G401.6 (cell line): ENCODE data around the gene ARHGAP33.
A peak's percentile ranks its signal among the peaks of the same experiment; 100 is the strongest.

Experiments
- FAIRE-seq: peaks from 2 replicates; lab custom pipeline; 2012; peaks lifted over from hg19 to GRCh38; lab: Jason Lieb, UNC

Gene ARHGAP33

GRCh38 chr19:35740423-35741202, 34.8 kb upstream of the ARHGAP33 start:
- FAIRE-seq, result peak; percentile 96

GRCh38 chr19:35741203-35741515, 34.2 kb upstream of the ARHGAP33 start:
- FAIRE-seq, result no peak

- no peak for FAIRE-seq
These were observed 33.1 kb upstream of the ARHGAP33 start, which contains the start of gene IGFLR1 for GRCh38 chr19:35742121-35742724. TSS of gene IGFLR1 (minus strand) at chr19:35742452. CDS start at chr19:35741180, 1,272 bp downstream.

- no peak for FAIRE-seq
These were observed 31.5 kb upstream of the ARHGAP33 start for GRCh38 chr19:35743640-35744429.

- peak; percentile 95 for FAIRE-seq
These were observed 30.7 kb upstream of the ARHGAP33 start for GRCh38 chr19:35744430-35745327.

- peak; percentile 98 for FAIRE-seq
These were observed 29.9 kb upstream of the ARHGAP33 start, which contains the start of the genes PSENEN and U2AF1L4 for GRCh38 chr19:35745328-35746086. TSS of gene PSENEN (plus strand) at chr19:35745651. CDS start at chr19:35745931, 280 bp downstream. TSS of gene U2AF1L4 (minus strand) at chr19:35745418. CDS start at chr19:35745391, 27 bp downstream.

- no peak for FAIRE-seq
These were observed 29.3 kb upstream of the ARHGAP33 start for GRCh38 chr19:35746087-35746462.

- FAIRE-seq, result no peak
These were observed 28.8 kb upstream of the ARHGAP33 start for GRCh38 chr19:35746531-35746930.

- FAIRE-seq, result peak; percentile 98
These were observed 27.0 kb upstream of the ARHGAP33 start, which contains the start of gene LIN37 for GRCh38 chr19:35748106-35749020. TSS of gene LIN37 (plus strand) at chr19:35748576. CDS start at chr19:35748725, 149 bp downstream.

GRCh38 chr19:35750167-35750566, 25.2 kb upstream of the ARHGAP33 start:
- no peak for FAIRE-seq

GRCh38 chr19:35751839-35752745, 23.3 kb upstream of the ARHGAP33 start:
- FAIRE-seq, result no peak

GRCh38 chr19:35752746-35753350, 22.5 kb upstream of the ARHGAP33 start:
- FAIRE-seq, result no peak

GRCh38 chr19:35753634-35754369, 21.6 kb upstream of the ARHGAP33 start:
- FAIRE-seq, result no peak

- no peak for FAIRE-seq
These were observed 20.8 kb upstream of the ARHGAP33 start for GRCh38 chr19:35754370-35755130.

GRCh38 chr19:35755131-35755549, 20.2 kb upstream of the ARHGAP33 start:
- FAIRE-seq, result no peak

- no peak for FAIRE-seq
These were observed 19.6 kb upstream of the ARHGAP33 start for GRCh38 chr19:35755550-35756376.
